Activated T-helper 1 cell treated with anti-CD3 and anti-CD28 coated beads, Interleukin-12 subunit alpha, Interleukin-12 subunit beta, Interleukin-2, Interleukin-4 antibody, amounts not matched to agents 30 ng/mL and 10 ng/mL and 1 ng/mL, durations not matched to agents 14 hours and 24 hours and 36 hours (primary cell): Measurements from ENCODE around the gene PSMB1. TPM values are rescaled to one million over a fixed set of nuclear protein-coding genes. Genes with fewer than 3 reads are reported as not detected.

ENCODE experiments used
- DNase-seq: peaks from one replicate; pipeline ENCODE4 v3.0.0; 2021; ENCODE audit warnings: low spot score
- H3K27ac Mint-ChIP-seq: one replicate; pipeline ENCODE4 v1.8.0; 2021; ENCODE audit warnings: mild to moderate bottlenecking, mixed read lengths
- H3K27me3 Mint-ChIP-seq: one replicate; pipeline ENCODE4 v1.8.0; 2022; ENCODE audit warnings: mild to moderate bottlenecking, moderate library complexity, mixed read lengths; ENCODE audit not compliant: insufficient read depth
- H3K36me3 Mint-ChIP-seq: one replicate; pipeline ENCODE4 v1.8.0; 2021; ENCODE audit warnings: low read depth, mixed read lengths
- H3K4me1 Mint-ChIP-seq: one replicate; pipeline ENCODE4 v1.8.0; 2021; ENCODE audit warnings: low read depth, mixed read lengths
- H3K4me3 Mint-ChIP-seq: one replicate; pipeline ENCODE4 v1.8.0; 2021; ENCODE audit warnings: mild to moderate bottlenecking, moderate library complexity, mixed read lengths
- H3K9me3 Mint-ChIP-seq: one replicate; pipeline ENCODE4 v1.8.0; 2021; ENCODE audit warnings: mixed read lengths
- intact Hi-C: fragments of 100-400 bp; cut with micrococcal nuclease; formaldehyde crosslinking; loops from one replicate; pipeline ENCODE4 v1.15.1; 2024
- total RNA-seq: library from RNA; stranded (reverse); gene quantifications from 2 replicates; pipeline ENCODE4 v1.2.3, GENCODE V29; 2022

Gene PSMB1
- total RNA-seq, 1 donor from 2014 or later = 265 TPM

GRCh38 chr6:170485159-170485558 is 67.9 kb downstream of the PSMB1 start:
- DNase-seq = no peak
- H3K4me3 Mint-ChIP-seq = no peak overlapping the region
- peaks cover 3% of the 10 kb centered on the region for H3K27me3 Mint-ChIP-seq
- intact Hi-C loops = no loop called here
- H3K4me1 Mint-ChIP-seq = no peaks in the 10 kb centered on the region
- H3K36me3 Mint-ChIP-seq = no peaks in the 10 kb centered on the region
- no peak overlapping the region for H3K27ac Mint-ChIP-seq
- no peaks in the 10 kb centered on the region for H3K9me3 Mint-ChIP-seq

Other genes with a start within 250 kb of the PSMB1 start
- gene FAM120B, start 246.5 kb downstream of the PSMB1 start, total RNA-seq = 18.4 TPM in 2 replicates
- gene TBP, start 1.1 kb upstream of the PSMB1 start, total RNA-seq = 27.8 and 29.6 TPM in 2 replicates
- gene PDCD2, start 31.3 kb upstream of the PSMB1 start, total RNA-seq = 142 and 144 TPM in 2 replicates